Measurements from ENCODE around the gene PHYHIPL. TPM values are rescaled to one million over a fixed set of nuclear protein-coding genes. Genes with fewer than 3 reads are reported as not detected.

PHYHIPL gene
- total and polyA plus RNA-seq, 2 of the 4 experiments (the other 2 are of a cell fraction) = not detected

GRCh38 chr10:59167512-59167911 lies 8.9 kb upstream of the PHYHIPL start:
- H3K27ac ChIP-seq (ENCODE audit: insufficient read depth, low read length) = no peak overlapping the region
- no peak overlapping the region for H4K8ac ChIP-seq (ENCODE audit: low read depth in 2 of 2, low read length in 2 of 2)
- no peak overlapping the region for H3K4me3 ChIP-seq (ENCODE audit: insufficient read depth, low read depth, low read length)
- no peak overlapping the region for H2BK20ac ChIP-seq (ENCODE audit: low read depth, low read length)
- no peak overlapping the region for H2BK5ac ChIP-seq (ENCODE audit: low read depth, low read length, poor library complexity, severe bottlenecking)
- BruUV-seq (replicated peaks) = no TSS peak
- H3K4me1 ChIP-seq (ENCODE audit: control insufficient read depth, insufficient read depth, low read length) = no peaks in the 10 kb centered on the region
- DNase-seq (no peak), ATAC-seq (ENCODE audit: low read depth) (no peak)
- H3K9me1 ChIP-seq (ENCODE audit: insufficient read depth, low read length) = no peaks in the 10 kb centered on the region
- no peak overlapping the region for H3K14ac ChIP-seq (replicated peaks; ENCODE audit: low read depth, low read length)
- no peaks in the 10 kb centered on the region for H3K9me3 ChIP-seq (ENCODE audit: control insufficient read depth, insufficient read depth, low read length)
- no peak overlapping the region for H3K9ac ChIP-seq (ENCODE audit: low read depth, low read length)
- H4K91ac ChIP-seq (ENCODE audit: insufficient read depth, low read depth, low read length) = no peak overlapping the region
- TF ChIP-seq MAZ (IDR thresholded peaks at IDR 0.05; ENCODE audit: borderline replicate concordance, low read depth, low read length) (no peak), CEBPB (IDR thresholded peaks at IDR 0.05; ENCODE audit: low read depth, low read length) (no peak), CHD1 (IDR thresholded peaks at IDR 0.05; ENCODE audit: low read depth, low read length) (no peak), NFE2L2 (IDR thresholded peaks at IDR 0.05; ENCODE audit: low read depth, low read length) (no peak), POLR2A (IDR thresholded peaks at IDR 0.05; ENCODE audit: low read depth, low read length) (no peak), ELK1 (IDR thresholded peaks at IDR 0.05; ENCODE audit: borderline replicate concordance, low read depth, low read length) (no peak), FOS (IDR thresholded peaks at IDR 0.05; ENCODE audit: low read depth, low read length) (no peak), BHLHE40 (IDR thresholded peaks at IDR 0.05; ENCODE audit: low read depth, low read length) (no peak), RAD21 (IDR thresholded peaks at IDR 0.05; ENCODE audit: low read length) (no peak)
- dilution Hi-C loops (cut with HindIII; ENCODE audit: low sequenced_read_pairs, unreplicated experiment) (no loop called here), intact Hi-C loops (cut with micrococcal nuclease) (no loop called here), in situ Hi-C loops (cut with MboI; ENCODE audit: low sequenced_read_pairs) (no loop called here)
- no peaks in the 10 kb centered on the region for H3K27me3 ChIP-seq (ENCODE audit: control insufficient read depth, insufficient read depth, low read length)
- no peak overlapping the region for H2BK120ac ChIP-seq (ENCODE audit: low read depth, low read length)
- H3K18ac ChIP-seq (ENCODE audit: low read depth, low read length) = no peak overlapping the region
- no peak overlapping the region for H2AFZ ChIP-seq (replicated peaks; ENCODE audit: low read length, poor library complexity)
- H2AK5ac ChIP-seq (ENCODE audit: low read depth, low read length) = no peak overlapping the region
- no peaks in the 10 kb centered on the region for H3K36me3 ChIP-seq (ENCODE audit: control insufficient read depth, insufficient read depth, low read length)
- H4K20me1 ChIP-seq (ENCODE audit: insufficient read depth, low read length) = no peaks in the 10 kb centered on the region
- H3K23ac ChIP-seq (ENCODE audit: low read depth, low read length) = no peak overlapping the region
- no peak overlapping the region for H2BK15ac ChIP-seq (ENCODE audit: low read depth, low read length)
- POLR2A ChIA-PET (ENCODE audit: unreplicated experiment) = no interaction called here
- no peak overlapping the region for H3K4me2 ChIP-seq (ENCODE audit: low read depth, low read length)
- no peak overlapping the region for H3K56ac ChIP-seq (ENCODE audit: extremely low read depth, insufficient read depth, low read length)
- CTCF ChIA-PET = no interaction called here
- H3K79me1 ChIP-seq (ENCODE audit: low read depth in 1 of 2, low read length in 2 of 2) = no peaks in the 10 kb centered on the region
- no peak overlapping the region for H2AK9ac ChIP-seq (replicated peaks; ENCODE audit: low read depth, low read length, poor library complexity)
- H4K5ac ChIP-seq (ENCODE audit: low read depth, low read length) = no peak overlapping the region
- no CpG with 5 or more reads among the region's 2 CpGs for WGBS, 2 experiments (ENCODE audit: extremely low coverage in 2 of 2, insufficient read length in 1 of 2)
- no peak overlapping the region for H3K4ac ChIP-seq (ENCODE audit: low read depth, low read length)
